GM06990 (cell line): ENCODE measurements around the gene CDH22.
A peak's percentile ranks its signal among the peaks of the same experiment; 100 is the strongest.

Experiments used
- DNase-seq: peaks from one replicate; pipeline ENCODE4 v3.0.0-alpha.2; 2011; ENCODE audit not compliant: insufficient read length; ENCODE audit errors: extremely low read depth
- H3K27me3 ChIP-seq: replicated peaks from 2 replicates; pipeline ENCODE4 v1.6.0; 2011; ENCODE audit warnings: low read length; ENCODE audit not compliant: control insufficient read depth, insufficient read depth
- H3K36me3 ChIP-seq: 2 replicates; pipeline ENCODE4 v1.5.1; 2011; ENCODE audit warnings: low read length; ENCODE audit not compliant: control insufficient read depth, insufficient read depth
- H3K4me3 ChIP-seq: replicated peaks from 2 replicates; pipeline ENCODE4 v1.5.1; 2011; ENCODE audit warnings: low read depth, mild to moderate bottlenecking, control low read depth, low read length
- TF ChIP-seq, protein P1 (sequence below): IDR thresholded peaks from 2 replicates; pipeline ENCODE4 v1.5.1; 2011; ENCODE audit warnings: low read length, control low read depth, mild to moderate bottlenecking, inconsistent platforms; ENCODE audit not compliant: insufficient read depth, poor library complexity, severe bottlenecking

The CDH22 gene

DNA sequence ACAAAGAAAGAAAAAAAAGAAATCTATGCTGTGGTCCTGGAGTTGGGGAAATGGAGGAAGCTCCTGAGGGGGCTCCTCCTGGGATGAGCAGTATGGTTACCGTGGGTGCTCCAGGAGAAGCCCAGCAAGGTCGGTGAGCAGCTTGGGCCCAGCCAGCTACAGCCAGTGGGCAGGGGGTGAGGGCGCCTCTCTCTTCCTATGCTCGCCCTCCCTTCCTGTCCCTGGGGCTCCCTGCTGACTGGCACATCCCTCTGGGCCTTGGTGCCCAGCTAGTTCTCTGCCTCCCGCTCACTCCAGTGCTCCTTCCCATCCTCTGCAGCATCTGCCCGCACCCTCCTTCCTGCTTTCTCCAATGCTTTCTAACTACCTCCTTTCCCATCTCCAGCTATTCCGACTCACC, 173.6 kb downstream of the CDH22 start:
- H3K36me3 ChIP-seq: no peaks in the 10 kb centered on the region
- TF ChIP-seq, protein P1, sequence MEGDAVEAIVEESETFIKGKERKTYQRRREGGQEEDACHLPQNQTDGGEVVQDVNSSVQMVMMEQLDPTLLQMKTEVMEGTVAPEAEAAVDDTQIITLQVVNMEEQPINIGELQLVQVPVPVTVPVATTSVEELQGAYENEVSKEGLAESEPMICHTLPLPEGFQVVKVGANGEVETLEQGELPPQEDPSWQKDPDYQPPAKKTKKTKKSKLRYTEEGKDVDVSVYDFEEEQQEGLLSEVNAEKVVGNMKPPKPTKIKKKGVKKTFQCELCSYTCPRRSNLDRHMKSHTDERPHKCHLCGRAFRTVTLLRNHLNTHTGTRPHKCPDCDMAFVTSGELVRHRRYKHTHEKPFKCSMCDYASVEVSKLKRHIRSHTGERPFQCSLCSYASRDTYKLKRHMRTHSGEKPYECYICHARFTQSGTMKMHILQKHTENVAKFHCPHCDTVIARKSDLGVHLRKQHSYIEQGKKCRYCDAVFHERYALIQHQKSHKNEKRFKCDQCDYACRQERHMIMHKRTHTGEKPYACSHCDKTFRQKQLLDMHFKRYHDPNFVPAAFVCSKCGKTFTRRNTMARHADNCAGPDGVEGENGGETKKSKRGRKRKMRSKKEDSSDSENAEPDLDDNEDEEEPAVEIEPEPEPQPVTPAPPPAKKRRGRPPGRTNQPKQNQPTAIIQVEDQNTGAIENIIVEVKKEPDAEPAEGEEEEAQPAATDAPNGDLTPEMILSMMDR: no peak
- H3K27me3 ChIP-seq: no peaks in the 10 kb centered on the region; the same call in none of the 2 replicates
- DNase-seq: no peak
- no peak overlapping the region for H3K4me3 ChIP-seq

DNA sequence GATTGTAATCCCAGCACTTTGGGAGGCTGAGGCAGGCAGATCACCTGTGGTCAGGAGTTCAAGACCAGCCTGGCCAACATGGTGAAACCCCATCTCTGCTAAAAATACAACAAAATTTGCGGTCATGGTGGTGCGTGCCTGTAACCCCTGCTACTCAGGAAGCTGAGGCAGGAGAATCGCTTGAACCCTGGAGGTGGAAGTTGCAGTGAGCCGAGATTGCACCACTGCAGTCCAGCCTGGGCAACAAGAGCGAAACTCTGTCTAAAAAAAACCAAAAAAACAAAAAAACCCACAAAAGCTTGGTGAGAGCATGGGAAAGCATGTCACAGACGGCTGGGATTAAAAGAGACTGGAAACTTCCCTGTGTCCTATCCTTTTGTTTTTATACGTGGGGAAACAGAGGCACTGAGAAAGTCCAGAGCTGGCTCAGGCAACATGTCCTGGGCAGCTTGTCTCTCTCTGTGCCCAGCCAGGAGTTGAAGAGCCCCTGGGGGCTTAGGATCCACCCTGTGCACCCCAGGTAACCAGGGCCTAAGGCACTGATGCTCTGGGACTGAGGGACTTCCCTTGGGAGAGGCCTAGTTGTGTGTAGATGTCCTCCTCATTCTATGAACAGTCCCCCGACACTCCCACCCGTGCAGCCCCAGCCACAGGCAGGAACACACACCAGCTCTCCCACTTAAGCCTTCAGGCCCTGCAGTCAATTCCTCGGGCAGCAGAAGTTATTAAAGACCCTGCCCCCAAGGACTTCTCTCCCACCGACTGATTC, 174.2 kb downstream of the CDH22 start:
- peaks cover 1% of the 10 kb centered on the region; the same call in 1 of the 2 replicates for H3K36me3 ChIP-seq
- H3K4me3 ChIP-seq: no peak overlapping the region
- H3K27me3 ChIP-seq: no peaks in the 10 kb centered on the region; the same call in none of the 2 replicates
- TF ChIP-seq, protein P1: no peak
- no peak for DNase-seq

DNA sequence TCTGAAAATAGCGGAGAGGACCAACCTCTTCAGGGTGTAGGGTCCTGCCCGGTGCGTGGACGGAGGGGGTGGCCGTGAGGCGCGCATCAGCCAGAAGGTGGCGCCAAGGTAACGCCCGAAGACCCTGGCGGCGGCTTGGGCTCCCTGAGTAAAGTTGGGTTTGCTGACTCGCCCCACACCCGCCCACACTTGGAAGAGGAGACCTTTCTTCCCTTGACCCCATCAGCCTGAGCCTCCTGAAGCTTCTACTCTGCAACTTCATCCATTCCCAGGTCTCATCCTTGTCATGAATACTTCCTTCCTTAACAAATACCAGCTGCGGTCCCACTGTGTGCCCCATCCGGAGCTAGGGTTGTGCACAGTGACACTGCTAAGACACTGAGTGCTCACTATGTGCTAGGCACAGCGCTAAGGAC, 175.6 kb downstream of the CDH22 start:
- TF ChIP-seq, protein P1: peak; percentile 93
- peaks cover 10% of the 10 kb centered on the region for H3K36me3 ChIP-seq
- no peaks in the 10 kb centered on the region; the same call in 1 of the 2 replicates for H3K27me3 ChIP-seq
- H3K4me3 ChIP-seq: no peak overlapping the region
- peak; percentile 77 for DNase-seq

DNA sequence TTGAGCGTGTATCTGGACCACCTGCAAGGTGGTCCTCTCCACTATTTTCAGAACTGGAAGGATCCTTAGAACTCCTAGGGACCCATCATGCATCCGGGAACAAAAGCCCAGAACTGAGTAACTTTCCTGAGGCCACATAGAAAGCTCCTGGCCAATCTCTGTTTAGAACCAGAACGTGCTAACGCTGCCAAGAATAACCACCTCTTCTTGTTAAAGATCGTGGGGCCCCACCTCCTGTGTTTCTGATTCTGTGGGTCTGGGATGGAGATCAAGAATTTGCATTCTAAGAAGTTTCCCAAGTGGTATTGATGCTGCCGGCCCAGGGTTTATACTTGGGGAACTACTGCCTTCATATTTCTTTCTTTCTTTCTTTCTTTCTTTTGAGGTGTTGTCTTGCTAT, 176.9 kb downstream of the CDH22 start:
- no peak overlapping the region for H3K4me3 ChIP-seq
- H3K36me3 ChIP-seq: peaks cover 16% of the 10 kb centered on the region
- TF ChIP-seq, protein P1: no peak
- H3K27me3 ChIP-seq: no peaks in the 10 kb centered on the region; the same call in 1 of the 2 replicates
- no peak for DNase-seq

DNA sequence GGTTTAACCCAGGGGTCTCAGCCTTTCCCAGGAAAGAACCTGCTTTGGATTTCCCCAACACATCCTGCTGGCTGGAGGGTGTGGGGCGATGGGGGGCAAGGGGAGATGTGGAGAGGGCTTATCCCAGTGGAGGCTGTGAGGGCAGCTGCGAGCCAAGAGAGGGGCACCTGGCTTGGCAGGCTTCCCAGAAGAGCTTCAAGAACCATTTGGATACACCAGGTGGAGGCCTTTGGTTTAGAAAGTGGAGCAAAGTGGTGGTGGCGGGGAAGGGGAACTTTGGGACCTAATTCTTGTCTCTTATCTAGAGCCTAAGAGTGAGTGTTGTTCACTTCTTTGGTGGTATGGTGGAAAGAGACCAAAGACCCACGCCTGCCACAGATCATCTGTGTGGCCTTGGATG, 177.8 kb downstream of the CDH22 start:
- no peak for DNase-seq
- Histone ChIP-seq H3K4me3 (no peak overlapping the region), H3K36me3 (peaks cover 23% of the 10 kb centered on the region), H3K27me3 (no peaks in the 10 kb centered on the region; the same call in 1 of the 2 replicates)
- TF ChIP-seq, protein P1: no peak
